GM18511 (cell line): ENCODE results near the gene SLC22A23.

Source experiments
- ATAC-seq: cut with Tn5 transposase; IDR thresholded peaks from one replicate; pipeline ENCODE4 v1.9.1; 2021; ENCODE audit warnings: mild to moderate bottlenecking, moderate library complexity; ENCODE audit not compliant: unreplicated experiment

SLC22A23 gene

GRCh38 chr6:3273707-3274521, 182.9 kb downstream of the SLC22A23 start:
- no peak for ATAC-seq

- no peak for ATAC-seq
Observed at GRCh38 chr6:3272911-3273547, 183.8 kb downstream of the SLC22A23 start.

- ATAC-seq: no peak
Observed at GRCh38 chr6:3271756-3272155, 185.1 kb downstream of the SLC22A23 start.

GRCh38 chr6:3270258-3270657, 186.6 kb downstream of the SLC22A23 start:
- no peak for ATAC-seq

- ATAC-seq: no peak
Observed at GRCh38 chr6:3269281-3269975, 187.4 kb downstream of the SLC22A23 start.

- no peak for ATAC-seq
Observed at GRCh38 chr6:3268680-3269079, 188.2 kb downstream of the SLC22A23 start.

GRCh38 chr6:3267162-3267561, 189.7 kb downstream of the SLC22A23 start:
- ATAC-seq: no peak

- no peak for ATAC-seq
Observed at GRCh38 chr6:3266170-3266569, 190.7 kb downstream of the SLC22A23 start.

- ATAC-seq: no peak
Observed at GRCh38 chr6:3265671-3266070, 191.2 kb downstream of the SLC22A23 start.

GRCh38 chr6:3264356-3264755, 192.5 kb downstream of the SLC22A23 start:
- ATAC-seq: no peak

- no peak for ATAC-seq
Observed at GRCh38 chr6:3263096-3263495, 193.8 kb downstream of the SLC22A23 start.

GRCh38 chr6:3261921-3262320, 194.9 kb downstream of the SLC22A23 start:
- no peak for ATAC-seq

GRCh38 chr6:3261518-3261820, 195.4 kb downstream of the SLC22A23 start:
- no peak for ATAC-seq

GRCh38 chr6:3260772-3261517, 195.9 kb downstream of the SLC22A23 start:
- ATAC-seq: no peak

- no peak for ATAC-seq
Observed at GRCh38 chr6:3260296-3260695, 196.6 kb downstream of the SLC22A23 start.

- peak; percentile 43 for ATAC-seq
Observed at GRCh38 chr6:3259491-3259958, 197.3 kb downstream of the SLC22A23 start.

- peak; percentile 71 for ATAC-seq
Observed at GRCh38 chr6:3258720-3259490, 197.9 kb downstream of the SLC22A23 start, which contains the start of gene PSMG4. TSS of gene PSMG4 (plus strand) at chr6:3258947. CDS start at chr6:3259023, 76 bp downstream.

GRCh38 chr6:3258201-3258600, 198.6 kb downstream of the SLC22A23 start:
- ATAC-seq: no peak

- ATAC-seq: no peak
Observed at GRCh38 chr6:3253597-3253961, 203.3 kb downstream of the SLC22A23 start.

GRCh38 chr6:3252861-3253596, 203.8 kb downstream of the SLC22A23 start:
- no peak for ATAC-seq
